ENCODE results near the gene VEGFB. TPM values are rescaled to one million over a fixed set of nuclear protein-coding genes. Genes with fewer than 3 reads are reported as not detected.

The VEGFB gene
- total RNA-seq, 1 donor from 2014 or later: 2.3 TPM

DNA sequence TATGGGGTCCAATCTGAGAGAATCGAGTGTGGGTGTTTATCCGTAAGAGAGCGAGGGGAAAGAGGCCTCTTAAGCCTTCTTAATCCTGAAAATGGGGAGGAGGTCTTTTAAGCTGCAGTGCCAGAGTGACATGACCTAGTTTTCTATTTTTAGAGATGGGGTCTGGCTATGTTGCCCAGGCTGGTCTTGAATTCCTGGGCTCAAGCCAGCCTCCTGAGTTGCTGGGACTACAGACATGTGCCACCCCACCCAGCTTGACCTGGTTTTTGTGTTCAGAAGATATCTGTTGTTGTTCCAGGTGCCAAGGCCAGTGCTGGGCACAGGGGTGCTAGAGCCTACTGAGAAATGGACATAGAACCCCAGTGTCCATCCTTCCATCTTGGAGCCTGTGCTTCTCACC lies 48.7 kb downstream of the VEGFB start:
- Mint-ChIP-seq H3K9me3 (no peaks in the 10 kb centered on the region), H3K27me3 (ENCODE audit: insufficient read depth, low read depth) (peaks cover 11% of the 10 kb centered on the region), H3K27ac (no peak overlapping the region), H3K4me3 (peak overlapping the region; percentile 78), H3K36me3 (peaks cover 12% of the 10 kb centered on the region), H3K4me1 (peaks cover 16% of the 10 kb centered on the region)
- no peak overlapping the region for H3K4me2 ChIP-seq
- H3K4me3 ChIP-seq: no peak overlapping the region
- no peak overlapping the region for H3K9ac ChIP-seq
- no peaks in the 10 kb centered on the region for H3K9me3 ChIP-seq (ENCODE audit: low read depth)
- no peak overlapping the region for H2AFZ ChIP-seq (replicated peaks)
- DNase-seq (ENCODE audit: low spot score): no peak
- H3K27ac ChIP-seq: no peak overlapping the region
- TF ChIP-seq EZH2phosphoT487 (IDR thresholded peaks at IDR 0.05) (no peak), EZH2 (IDR thresholded peaks at IDR 0.05) (no peak)
- TF ChIP-seq, protein P1, sequence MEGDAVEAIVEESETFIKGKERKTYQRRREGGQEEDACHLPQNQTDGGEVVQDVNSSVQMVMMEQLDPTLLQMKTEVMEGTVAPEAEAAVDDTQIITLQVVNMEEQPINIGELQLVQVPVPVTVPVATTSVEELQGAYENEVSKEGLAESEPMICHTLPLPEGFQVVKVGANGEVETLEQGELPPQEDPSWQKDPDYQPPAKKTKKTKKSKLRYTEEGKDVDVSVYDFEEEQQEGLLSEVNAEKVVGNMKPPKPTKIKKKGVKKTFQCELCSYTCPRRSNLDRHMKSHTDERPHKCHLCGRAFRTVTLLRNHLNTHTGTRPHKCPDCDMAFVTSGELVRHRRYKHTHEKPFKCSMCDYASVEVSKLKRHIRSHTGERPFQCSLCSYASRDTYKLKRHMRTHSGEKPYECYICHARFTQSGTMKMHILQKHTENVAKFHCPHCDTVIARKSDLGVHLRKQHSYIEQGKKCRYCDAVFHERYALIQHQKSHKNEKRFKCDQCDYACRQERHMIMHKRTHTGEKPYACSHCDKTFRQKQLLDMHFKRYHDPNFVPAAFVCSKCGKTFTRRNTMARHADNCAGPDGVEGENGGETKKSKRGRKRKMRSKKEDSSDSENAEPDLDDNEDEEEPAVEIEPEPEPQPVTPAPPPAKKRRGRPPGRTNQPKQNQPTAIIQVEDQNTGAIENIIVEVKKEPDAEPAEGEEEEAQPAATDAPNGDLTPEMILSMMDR (IDR thresholded peaks at IDR 0.05): no peak
- H3K79me2 ChIP-seq (ENCODE audit: low read depth): peaks cover 3% of the 10 kb centered on the region
- H3F3A ChIP-seq (ENCODE audit: low read depth): peaks cover 4% of the 10 kb centered on the region
- H4K20me1 ChIP-seq (ENCODE audit: low read depth): no peaks in the 10 kb centered on the region
- no peaks in the 10 kb centered on the region for H3K36me3 ChIP-seq
- peaks cover 5% of the 10 kb centered on the region for H3K4me1 ChIP-seq
- H3K27me3 ChIP-seq: no peaks in the 10 kb centered on the region

DNA sequence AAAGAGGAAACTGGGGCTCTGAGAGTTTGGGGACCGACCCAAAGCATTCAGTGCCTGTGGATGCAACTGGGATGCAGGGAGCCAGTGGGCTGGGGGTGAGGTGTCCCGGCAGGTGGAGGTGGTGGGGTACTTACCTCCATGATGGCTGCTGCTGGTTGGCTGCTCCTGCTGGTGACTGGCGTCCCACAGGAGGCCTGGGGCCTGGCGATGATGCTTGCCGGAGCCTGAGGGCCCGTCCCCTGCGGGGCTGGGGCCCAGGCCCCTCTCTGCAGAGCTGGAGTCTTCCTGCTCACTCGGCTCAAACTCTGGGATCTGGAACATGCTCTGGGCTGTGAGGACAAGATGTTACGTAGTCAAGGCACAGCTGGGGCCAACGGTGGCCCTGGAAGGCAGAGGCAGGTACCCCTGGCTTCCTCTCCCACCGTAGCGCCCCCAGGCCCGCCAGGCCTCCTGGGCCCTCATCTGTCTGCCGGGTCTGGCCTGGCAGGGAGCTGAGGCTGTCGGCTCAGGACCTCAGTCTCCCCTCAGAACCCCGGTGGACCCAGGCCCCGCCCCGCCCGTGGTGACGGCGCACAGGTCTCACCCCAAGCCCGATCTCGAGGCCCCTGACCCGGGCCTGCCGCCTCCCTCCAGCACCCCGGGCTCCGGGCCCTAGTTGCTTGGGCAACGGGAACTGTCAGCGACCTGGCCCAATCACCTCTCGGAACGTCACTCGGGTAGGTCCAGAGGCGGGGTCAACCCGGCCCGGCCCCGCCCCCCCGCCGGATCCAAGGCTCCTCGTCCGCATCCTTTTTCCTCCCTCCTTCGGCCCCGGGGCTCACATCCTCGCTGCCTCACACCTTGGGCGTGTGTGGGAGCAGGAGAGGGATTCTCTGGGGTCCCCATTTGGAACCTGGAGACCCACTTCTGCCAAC lies 49.9 kb downstream of the VEGFB start, which contains the start of gene BAD:
Gene BAD (minus strand): TSS at position 618 of the 914 bp plus-strand sequence. CDS start 297 bp downstream, at position 321.
- H3K79me2 ChIP-seq (ENCODE audit: low read depth): peaks cover 3% of the 10 kb centered on the region
- peak within 1 kb of the TSS; percentile 60 for H2AFZ ChIP-seq (replicated peaks)
- H3K9me3 ChIP-seq (ENCODE audit: low read depth): no peaks in the 10 kb centered on the region
- H3K9ac ChIP-seq: peak within 1 kb of the TSS; percentile 36
- H3F3A ChIP-seq (ENCODE audit: low read depth): peaks cover 4% of the 10 kb centered on the region
- H3K4me1 ChIP-seq: peaks cover 5% of the 10 kb centered on the region
- H3K4me2 ChIP-seq: peak within 1 kb of the TSS; percentile 74
- peak; percentile 98 for DNase-seq (ENCODE audit: low spot score)
- H3K4me3 ChIP-seq: peak within 1 kb of the TSS; percentile 97
- no peak within 1 kb of the TSS for H3K27ac Mint-ChIP-seq
- no peaks in the 10 kb centered on the region for H3K36me3 ChIP-seq
- H3K36me3 Mint-ChIP-seq: peaks cover 7% of the 10 kb centered on the region
- TF ChIP-seq, protein P1 (IDR thresholded peaks at IDR 0.05): no peak
- no peak for TF ChIP-seq EZH2phosphoT487 (IDR thresholded peaks at IDR 0.05)
- TF ChIP-seq EZH2 (IDR thresholded peaks at IDR 0.05): no peak
- peaks cover 16% of the 10 kb centered on the region for H3K4me1 Mint-ChIP-seq
- H3K27ac ChIP-seq: no peak within 1 kb of the TSS
- H3K27me3 ChIP-seq: peaks cover 9% of the 10 kb centered on the region
- no peaks in the 10 kb centered on the region for H4K20me1 ChIP-seq (ENCODE audit: low read depth)
- peak within 1 kb of the TSS; percentile 91 for H3K4me3 Mint-ChIP-seq
- no peaks in the 10 kb centered on the region for H3K9me3 Mint-ChIP-seq
- peaks cover 11% of the 10 kb centered on the region for H3K27me3 Mint-ChIP-seq (ENCODE audit: insufficient read depth, low read depth)

DNA sequence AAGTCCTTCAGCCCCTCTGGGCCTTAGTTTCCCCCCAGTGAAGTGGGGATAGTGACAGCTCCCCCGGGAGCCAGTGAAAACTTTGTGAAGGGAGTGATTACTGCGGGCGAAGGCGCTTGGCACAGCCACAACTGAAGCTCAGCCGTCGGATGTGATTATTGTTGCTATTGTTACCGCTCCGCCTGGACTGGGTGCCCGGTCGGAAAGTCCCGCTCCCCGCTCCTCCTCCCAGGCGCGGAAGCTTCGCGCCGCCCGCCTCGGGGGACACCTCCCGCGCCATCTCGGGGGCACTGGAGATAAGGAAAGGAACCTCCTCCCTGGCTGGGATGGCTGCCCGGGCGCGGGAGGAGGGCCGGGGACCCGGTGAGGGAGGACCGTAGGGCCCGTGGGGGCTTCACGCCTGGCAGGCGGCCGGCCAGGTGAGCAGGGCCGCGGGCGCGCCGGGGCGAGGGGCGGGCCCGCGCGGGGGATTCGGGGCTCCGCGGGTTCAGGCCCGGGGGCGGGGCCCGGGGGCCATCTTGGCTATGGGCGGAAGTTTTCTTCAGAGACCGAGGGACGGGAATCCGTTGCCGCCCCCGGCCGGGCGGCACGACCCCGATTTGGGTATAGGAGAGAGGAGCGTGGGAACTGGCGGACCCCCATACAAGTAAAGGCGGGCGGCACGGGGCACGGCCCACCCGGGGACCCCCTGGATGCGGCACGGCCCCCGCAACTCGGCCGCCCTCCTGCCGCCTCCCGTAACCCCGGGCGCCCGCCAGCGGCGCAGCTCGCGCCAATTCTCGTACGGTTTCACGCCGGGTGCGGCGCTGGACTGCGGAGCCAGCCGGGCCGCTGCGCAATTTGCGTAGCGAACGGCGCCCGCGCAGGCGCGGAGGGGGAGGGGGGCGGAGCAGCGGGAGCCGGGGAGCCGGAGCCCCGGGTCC lies 50.8 kb downstream of the VEGFB start, which contains the start of gene GPR137:
Gene GPR137 (plus strand): TSS at position 887 of the 923 bp plus-strand sequence. CDS start 677 bp downstream, outside the sequence.
- peaks cover 3% of the 10 kb centered on the region for H3K79me2 ChIP-seq (ENCODE audit: low read depth)
- TF ChIP-seq EZH2phosphoT487 (IDR thresholded peaks at IDR 0.05): no peak
- TF ChIP-seq, protein P1 (IDR thresholded peaks at IDR 0.05): peak; percentile 31
- peaks cover 5% of the 10 kb centered on the region for H3K4me1 ChIP-seq
- Mint-ChIP-seq H3K4me3 (peak within 1 kb of the TSS; percentile 91), H3K4me1 (peaks cover 16% of the 10 kb centered on the region), H3K27me3 (ENCODE audit: insufficient read depth, low read depth) (peaks cover 21% of the 10 kb centered on the region), H3K27ac (no peak within 1 kb of the TSS), H3K36me3 (peaks cover 7% of the 10 kb centered on the region), H3K9me3 (no peaks in the 10 kb centered on the region)
- no peak within 1 kb of the TSS for H3K9ac ChIP-seq
- peak within 1 kb of the TSS; percentile 97 for H3K4me3 ChIP-seq
- H4K20me1 ChIP-seq (ENCODE audit: low read depth): peaks cover 6% of the 10 kb centered on the region
- peaks cover 4% of the 10 kb centered on the region for H3F3A ChIP-seq (ENCODE audit: low read depth)
- peak; percentile 93 for DNase-seq (ENCODE audit: low spot score)
- no peak within 1 kb of the TSS for H3K27ac ChIP-seq
- H3K36me3 ChIP-seq: no peaks in the 10 kb centered on the region
- H3K9me3 ChIP-seq (ENCODE audit: low read depth): no peaks in the 10 kb centered on the region
- H3K27me3 ChIP-seq: peaks cover 18% of the 10 kb centered on the region
- peak within 1 kb of the TSS; percentile 60 for H2AFZ ChIP-seq (replicated peaks)
- peak within 1 kb of the TSS; percentile 74 for H3K4me2 ChIP-seq
